ENCODE results near the gene MBTD1. TPM values are rescaled to one million over a fixed set of nuclear protein-coding genes. Genes with fewer than 3 reads are reported as not detected.

Gene MBTD1
- total RNA-seq: 10.3 and 12.9 TPM in 2 replicates

DNA sequence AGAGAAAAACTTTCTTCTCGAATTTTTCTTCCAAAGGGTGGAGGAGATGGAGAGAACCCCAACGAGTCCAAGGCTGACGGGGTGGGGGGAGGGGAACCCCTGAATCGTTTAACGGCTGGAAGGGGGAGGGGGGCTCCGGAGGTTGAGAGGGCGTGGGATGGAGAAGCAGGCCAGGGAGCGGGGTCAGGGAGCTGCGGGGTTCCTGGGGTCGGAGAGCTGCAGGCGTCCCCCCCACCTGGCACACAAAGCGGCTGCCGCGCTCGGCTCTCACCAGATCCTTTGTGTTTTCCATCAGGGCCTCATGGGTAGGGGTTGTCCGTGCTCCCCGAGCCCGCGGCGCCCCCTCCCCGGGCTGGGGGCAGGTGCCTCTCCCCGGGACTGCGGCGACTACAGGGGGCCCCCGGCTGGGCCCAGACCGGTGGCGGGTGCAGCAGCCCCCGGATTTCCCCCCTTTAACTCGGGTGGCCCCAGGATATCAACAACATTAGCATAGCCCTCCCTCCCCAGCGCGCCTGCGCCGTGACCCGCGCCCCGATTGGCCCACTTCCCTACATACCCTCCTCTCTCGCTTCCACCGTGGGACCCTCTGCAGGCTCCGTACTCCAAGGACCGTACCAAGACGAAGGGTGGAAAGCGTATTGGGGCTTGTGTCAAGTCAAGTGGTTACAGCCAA lies at the start of gene MBTD1:
MBTD1 (minus strand) TSS at position 486 of the 673 bp plus-strand sequence. CDS start 34,888 bp downstream, outside the sequence.

DNA sequence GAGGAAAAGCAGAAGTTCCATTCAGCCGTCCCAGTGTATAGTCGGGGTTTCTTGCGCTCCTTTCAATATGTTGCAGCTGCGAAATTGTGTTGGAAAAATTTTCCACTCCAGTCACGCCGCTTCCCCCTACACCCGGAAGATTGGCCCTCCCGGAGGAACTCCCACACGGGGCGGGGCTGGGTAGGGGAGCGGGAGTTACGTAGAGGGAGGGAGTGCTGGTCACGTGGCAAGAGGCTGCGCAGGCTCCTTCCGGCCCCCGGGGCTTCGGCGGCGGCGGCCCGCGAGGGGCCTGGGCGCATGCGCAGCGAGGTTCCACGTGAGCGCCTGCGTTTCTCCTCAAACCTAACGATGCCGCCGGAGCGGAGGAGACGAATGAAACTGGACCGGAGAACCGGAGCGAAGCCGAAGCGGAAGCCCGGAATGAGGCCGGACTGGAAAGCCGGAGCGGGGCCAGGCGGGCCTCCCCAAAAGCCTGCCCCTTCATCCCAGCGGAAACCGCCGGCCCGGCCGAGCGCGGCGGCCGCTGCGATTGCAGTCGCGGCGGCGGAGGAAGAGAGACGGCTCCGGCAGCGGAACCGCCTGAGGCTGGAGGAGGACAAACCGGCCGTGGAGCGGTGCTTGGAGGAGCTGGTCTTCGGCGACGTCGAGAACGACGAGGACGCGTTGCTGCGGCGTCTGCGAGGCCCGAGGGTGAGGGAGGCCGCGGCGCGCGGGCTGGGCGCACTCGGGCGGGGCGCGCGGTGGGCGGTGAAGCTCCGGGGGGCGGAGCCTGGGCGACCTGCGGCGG lies 581 bp upstream of the MBTD1 start, which contains the start of gene UTP18:
UTP18 (plus strand) TSS at position 310 of the 787 bp plus-strand sequence; CDS start at position 349, 39 bp downstream.

DNA sequence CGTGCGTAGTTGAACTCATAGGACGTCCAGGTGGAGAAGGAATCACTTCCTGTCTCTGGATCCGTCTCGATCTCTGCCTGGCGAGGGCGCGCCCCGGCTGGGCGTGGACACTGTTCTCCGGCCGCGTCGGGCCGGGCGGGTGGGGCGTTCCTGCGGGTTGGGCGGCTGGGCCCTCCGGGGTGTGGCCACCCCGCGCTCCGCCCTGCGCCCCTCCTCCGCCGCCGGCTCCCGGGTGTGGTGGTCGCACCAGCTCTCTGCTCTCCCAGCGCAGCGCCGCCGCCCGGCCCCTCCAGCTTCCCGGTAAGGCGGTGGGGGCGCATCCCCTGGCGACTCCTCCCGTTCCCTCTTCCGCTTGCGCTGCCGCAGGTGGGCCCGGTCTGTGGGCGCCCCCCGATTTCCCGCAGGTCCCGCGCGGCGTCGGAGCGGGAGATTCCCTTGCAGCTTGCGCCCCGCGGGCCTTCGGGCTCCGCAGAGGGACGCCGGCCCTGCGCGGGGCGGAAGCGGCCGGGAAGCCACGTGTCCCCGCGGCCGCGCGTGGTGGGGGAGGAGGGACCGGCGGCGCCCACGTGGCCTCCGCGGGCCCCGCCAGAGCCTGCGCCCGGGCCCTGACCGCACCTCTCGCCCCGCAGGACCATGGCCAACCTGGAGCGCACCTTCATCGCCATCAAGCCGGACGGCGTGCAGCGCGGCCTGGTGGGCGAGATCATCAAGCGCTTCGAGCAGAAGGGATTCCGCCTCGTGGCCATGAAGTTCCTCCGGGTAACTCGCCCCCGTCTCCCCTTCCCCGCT lies 93.5 kb downstream of the MBTD1 start, which contains the start of gene NME2:
NME2 (plus strand) TSS at position 214 of the 789 bp plus-strand sequence; CDS start at position 634, 420 bp downstream.

DNA sequence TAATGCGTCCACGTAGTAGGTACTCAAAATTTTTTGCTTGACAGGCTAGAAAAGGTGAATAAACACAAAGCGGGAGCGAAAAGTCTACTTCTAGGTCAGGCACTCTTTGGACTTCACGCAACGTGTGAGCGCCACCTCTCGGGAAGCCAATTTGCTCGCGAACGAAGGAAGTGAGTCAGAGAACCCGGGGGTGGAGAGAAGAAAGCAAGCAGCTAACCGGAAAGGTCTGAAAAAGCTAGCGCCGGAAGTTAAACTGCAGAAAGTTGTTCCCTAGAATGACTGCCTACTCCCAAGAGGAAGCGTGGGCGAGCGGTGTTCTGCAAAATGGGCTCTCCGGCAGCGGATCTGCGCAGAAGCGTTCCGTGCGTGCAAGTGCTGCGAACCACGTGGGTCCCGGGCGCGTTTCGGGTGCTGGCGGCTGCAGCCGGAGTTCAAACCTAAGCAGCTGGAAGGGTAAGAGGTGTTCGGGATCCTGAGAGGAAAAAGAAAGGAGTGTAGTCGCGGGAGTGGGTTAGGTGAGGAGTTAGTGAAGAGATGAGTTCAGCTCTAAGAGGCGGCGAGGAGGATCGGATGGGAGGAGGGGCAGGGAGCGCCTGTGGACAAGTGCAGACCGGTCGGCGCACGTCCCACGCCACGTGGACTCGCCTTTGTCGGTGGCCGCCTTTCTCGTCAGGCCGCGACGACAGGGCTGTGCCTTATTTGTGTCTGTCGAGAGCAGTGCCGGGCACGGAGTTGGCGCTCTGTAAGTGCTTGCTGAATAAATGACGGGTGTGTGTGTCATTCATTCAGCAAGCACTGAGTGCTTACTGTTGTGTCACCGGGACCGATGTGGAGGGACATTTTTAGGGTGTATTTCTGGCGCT lies 106.4 kb downstream of the MBTD1 start, which contains the start of gene NME1:
NME1 (plus strand) TSS at position 350 of the 863 bp plus-strand sequence. CDS start 2,096 bp downstream, outside the sequence.

Other genes with a start within 250 kb of the MBTD1 start
- gene SPAG9, start 139.2 kb downstream of the MBTD1 start, total RNA-seq: 91.9 and 92.8 TPM in 2 replicates
- 58.4 and 106 TPM in 2 replicates for gene NME1, start 106.5 kb downstream of the MBTD1 start, total RNA-seq
- gene NME2, start 93.6 kb downstream of the MBTD1 start, total RNA-seq: 428 and 585 TPM in 2 replicates
- 43.5 and 44.1 TPM in 2 replicates for gene UTP18, start 497 bp upstream of the MBTD1 start, total RNA-seq